Neural progenitor cell (in vitro differentiated cells): ENCODE measurements around the gene CATSPER4.

Experiments
- EZH2 ChIP-seq: fragments of 200-600 bp; sonication (generic); IDR thresholded peaks from 2 replicates; pipeline ENCODE4 v1.6.1; 2017; ENCODE audit warnings: antibody characterized with exemption, mild to moderate bottlenecking, moderate library complexity
- TF ChIP-seq, protein P1 (sequence below): fragments of 200-600 bp; sonication (generic); IDR thresholded peaks from 2 replicates; pipeline ENCODE4 v1.5.1; 2017; ENCODE audit warnings: antibody characterized with exemption, mild to moderate bottlenecking

DNA sequence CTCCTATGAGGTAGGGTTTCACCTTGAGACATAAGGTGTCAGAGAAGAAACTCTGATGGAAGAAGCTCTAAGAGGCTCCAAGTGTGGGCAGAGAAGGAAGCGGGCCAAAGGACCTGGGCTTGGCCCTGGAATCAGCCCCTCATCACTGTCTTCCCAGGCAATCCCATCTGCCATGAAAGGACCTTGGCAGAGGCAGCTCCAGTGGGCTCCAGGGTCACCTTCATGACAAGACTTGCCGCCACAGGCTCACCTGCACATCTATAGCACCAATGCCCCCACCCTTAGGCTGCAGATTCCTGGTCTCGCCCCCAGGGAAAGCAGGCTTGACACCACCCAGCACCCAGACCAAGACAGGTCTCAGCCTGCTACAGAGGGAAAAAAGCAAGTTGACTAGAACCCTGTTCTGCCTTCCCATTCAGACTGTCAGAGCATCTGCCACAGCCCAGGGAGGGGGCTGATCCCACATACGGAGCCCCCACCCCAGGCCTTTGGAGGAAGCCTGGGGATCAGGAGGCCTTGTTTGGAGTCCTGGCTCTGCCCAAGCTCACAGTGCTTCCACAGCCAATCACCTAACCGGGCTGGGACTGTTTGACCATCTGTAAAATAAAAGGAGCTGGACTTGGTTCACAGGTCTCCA is 32.0 kb upstream of the CATSPER4 start:
- no peak for TF ChIP-seq EZH2
- TF ChIP-seq, protein P1, sequence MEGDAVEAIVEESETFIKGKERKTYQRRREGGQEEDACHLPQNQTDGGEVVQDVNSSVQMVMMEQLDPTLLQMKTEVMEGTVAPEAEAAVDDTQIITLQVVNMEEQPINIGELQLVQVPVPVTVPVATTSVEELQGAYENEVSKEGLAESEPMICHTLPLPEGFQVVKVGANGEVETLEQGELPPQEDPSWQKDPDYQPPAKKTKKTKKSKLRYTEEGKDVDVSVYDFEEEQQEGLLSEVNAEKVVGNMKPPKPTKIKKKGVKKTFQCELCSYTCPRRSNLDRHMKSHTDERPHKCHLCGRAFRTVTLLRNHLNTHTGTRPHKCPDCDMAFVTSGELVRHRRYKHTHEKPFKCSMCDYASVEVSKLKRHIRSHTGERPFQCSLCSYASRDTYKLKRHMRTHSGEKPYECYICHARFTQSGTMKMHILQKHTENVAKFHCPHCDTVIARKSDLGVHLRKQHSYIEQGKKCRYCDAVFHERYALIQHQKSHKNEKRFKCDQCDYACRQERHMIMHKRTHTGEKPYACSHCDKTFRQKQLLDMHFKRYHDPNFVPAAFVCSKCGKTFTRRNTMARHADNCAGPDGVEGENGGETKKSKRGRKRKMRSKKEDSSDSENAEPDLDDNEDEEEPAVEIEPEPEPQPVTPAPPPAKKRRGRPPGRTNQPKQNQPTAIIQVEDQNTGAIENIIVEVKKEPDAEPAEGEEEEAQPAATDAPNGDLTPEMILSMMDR, result no peak
